GM18507 (cell line): ENCODE results near the gene NUMB.

ENCODE experiments used
- DNase-seq: peaks from one replicate; pipeline ENCODE4 v3.0.0; 2011; ENCODE audit warnings: low read depth; ENCODE audit not compliant: insufficient read length; ENCODE audit errors: extremely low spot score
- FAIRE-seq: peaks from 2 replicates; lab custom pipeline; 2011; peaks lifted over from hg19 to GRCh38; lab: Jason Lieb, UNC

NUMB gene

DNA sequence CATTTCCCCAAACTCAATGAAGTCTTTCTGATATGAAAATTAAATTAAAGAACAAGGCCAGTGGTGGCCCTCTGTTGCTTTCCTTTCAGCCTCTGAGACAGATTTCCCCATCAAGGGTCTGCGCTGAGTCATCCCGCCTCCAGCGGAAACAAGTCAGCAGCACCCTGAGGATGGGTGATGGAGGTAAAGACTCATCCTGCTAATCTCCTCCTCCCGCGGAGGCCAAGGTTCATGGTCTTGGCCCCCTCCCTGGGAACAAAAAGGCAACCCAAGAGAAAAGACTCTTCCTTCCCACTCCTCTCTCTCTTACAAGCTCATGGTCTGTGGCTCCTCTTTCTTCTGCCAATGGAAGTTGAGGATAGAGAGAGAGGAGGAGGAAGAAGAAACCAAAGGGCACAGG is 9.0 kb upstream of the NUMB start:
- DNase-seq (no peak), FAIRE-seq (no peak)

DNA sequence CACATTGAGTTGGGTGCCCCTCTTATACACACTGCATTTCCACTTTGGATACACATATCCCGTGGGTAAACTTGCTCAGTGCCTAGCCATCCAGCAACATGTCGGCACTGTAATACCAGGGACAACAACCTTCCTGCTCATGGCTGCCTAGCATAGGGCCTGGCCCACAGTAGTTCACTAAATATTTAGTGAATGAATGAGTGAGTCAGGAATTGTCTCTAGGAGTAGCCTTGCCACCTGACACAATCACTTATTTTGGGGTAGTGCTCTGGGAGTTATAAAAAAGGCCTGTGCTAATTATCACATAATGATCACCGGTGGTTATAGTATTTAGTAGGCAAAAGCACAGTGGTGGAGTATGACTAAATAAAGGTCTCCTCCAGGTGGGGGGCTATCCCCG is 8.5 kb upstream of the NUMB start:
- FAIRE-seq (no peak), DNase-seq (no peak)

DNA sequence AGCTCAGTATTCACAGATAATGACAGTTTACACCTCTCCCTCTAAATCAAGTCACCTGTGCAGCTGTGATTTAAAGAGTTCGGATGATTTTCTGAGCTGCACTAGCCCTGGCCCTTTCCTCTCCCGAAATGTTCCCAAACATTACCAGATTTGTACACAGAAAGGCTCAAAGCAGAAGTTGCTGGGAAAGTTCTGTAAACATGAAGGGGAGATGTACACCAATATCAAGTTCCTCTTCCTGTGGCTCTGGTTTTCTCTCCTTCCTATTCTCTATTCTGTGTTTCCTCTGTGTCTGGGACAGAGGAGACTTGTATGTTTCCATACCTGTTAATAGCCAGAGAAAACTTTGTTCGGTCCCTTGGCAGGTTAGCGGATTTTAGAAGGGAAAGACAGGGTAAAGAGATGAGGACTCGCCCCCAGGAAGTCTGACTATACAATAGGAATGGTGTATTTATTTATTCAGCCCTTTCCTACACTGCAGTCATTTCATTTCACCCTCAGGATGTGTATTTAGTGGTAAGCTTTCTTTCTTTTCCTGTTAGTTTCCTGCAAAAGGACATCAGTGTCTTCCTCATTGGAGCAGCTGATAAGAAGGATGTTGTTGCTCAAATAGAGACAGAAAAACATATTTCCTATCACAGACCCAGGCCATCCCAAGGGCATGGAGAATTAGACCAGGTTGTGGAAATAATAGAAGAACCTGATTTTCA is 7.6 kb upstream of the NUMB start:
- FAIRE-seq (no peak), DNase-seq (no peak)

- FAIRE-seq (no peak), DNase-seq (no peak)
Observed at GRCh38 chr14:73463411-73463810, 5.1 kb upstream of the NUMB start.

- no peak for FAIRE-seq
- DNase-seq, result no peak
Observed at GRCh38 chr14:73462815-73463214, 4.5 kb upstream of the NUMB start.

DNA sequence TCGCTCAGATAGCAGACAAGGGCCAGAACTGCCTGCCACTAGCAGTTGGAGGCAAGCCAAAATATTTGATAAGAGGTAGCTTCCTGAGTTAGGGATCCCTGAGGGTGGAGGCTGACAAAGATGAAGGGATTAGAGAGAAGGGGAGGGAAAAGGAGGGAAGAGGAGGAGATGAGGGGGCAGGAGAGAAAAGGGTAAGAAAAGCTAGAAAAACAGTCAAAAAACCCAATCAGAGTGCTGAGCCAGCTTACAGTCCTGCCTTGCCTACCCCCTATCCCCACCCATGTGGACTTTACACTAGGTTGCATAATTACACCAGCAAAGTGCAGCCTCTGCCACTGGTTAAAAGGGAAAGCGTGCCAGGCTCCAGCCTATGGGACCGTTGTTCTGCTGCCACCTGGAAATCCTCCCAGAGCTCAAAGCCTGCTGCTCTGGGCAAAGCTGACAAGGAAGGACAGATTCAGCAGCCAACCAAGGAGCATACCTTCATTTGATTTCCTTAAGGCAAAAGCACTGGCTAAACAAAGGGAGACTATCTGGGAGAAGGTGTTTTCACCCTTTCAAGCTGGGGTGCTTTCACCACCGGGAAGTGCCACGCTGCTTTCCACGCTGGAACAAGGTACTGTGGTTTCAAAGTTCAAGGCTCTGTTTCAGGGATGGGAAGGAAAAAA is 3.8 kb upstream of the NUMB start:
- DNase-seq, result no peak

DNA sequence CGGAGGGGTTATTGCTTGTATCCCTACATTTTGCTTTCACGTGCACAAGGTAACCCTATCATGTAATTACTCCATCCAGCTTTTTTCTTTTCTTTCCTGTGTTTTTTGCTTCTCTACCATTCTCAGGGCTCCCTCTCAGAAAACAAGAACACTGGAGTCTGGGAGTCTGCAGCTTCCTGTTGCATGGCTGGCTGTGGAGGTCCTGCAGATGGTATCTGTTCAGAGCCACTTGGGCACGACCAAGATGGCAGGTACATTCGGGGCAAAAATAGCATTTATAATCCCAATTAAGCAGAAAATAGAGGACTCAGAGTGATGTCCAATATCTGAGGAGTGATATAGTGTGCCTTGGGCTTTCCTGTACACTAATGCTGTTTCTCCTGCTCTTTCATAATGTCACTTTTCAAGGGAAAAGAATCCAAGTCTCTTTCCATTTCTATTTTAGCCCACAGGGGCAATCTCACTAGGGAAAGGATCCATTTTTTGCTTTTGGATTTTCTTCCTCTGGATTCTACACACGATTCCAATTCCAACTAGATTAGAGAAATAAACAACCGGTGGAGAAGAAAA is 3.2 kb upstream of the NUMB start:
- DNase-seq (no peak), FAIRE-seq (no peak)

More for the DNA sequence above, 3.8 kb upstream of the NUMB start:
- FAIRE-seq, result no peak

DNA sequence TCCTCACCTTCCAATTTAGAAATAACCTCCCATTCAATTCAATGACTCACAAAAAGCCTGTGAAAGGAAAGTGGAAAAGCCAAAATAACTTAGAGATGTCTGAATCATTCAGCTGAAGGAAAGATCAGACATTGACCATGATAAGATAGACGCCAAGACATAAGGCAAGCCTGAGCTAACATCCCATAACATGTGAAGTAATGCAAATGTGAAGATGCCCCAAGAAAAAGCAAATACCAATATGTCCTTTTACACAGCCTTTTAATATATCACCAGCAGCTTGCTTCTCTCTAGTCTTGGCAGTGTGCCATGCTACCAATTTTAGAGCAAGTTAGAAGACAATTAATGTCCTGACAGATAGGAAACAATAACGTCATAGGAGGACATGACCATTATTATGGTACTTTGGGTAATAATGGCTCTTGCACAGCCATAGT is 2.4 kb upstream of the NUMB start:
- FAIRE-seq (no peak), DNase-seq (no peak)

DNA sequence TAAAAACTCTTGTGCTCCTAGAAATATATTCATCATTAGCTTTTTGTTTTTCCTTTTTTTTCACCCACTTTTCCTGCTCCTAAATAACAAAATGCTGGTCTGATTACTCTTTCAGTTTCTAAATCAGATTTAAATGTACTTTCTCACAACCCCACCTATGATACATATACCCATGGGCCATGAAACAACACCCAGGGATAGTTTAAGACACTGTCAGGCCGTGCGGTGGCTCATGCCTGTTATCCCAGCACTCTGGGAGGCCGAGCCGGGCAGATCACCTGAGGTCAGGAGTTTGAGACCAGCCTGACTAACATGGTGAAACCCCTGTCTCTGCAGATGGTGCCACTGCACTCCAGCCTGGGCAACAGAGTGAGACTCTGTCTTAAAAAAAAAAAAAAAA is 1.6 kb upstream of the NUMB start:
- no peak for DNase-seq
- no peak for FAIRE-seq

DNA sequence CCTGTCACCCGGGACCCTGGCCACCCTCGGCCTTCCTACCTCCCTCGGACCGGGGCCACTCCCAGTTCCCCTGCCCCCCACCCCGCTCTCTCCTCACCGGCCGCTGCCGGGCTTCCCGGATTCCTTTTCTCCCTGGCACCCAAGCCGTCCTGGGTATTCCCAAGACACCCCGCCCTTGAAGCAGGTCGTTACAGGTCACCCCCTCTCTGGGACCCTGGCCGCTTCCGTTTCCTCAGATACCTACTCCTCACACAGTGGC is 493 bp downstream of the NUMB start:
- no peak for DNase-seq
- no peak for FAIRE-seq

DNA sequence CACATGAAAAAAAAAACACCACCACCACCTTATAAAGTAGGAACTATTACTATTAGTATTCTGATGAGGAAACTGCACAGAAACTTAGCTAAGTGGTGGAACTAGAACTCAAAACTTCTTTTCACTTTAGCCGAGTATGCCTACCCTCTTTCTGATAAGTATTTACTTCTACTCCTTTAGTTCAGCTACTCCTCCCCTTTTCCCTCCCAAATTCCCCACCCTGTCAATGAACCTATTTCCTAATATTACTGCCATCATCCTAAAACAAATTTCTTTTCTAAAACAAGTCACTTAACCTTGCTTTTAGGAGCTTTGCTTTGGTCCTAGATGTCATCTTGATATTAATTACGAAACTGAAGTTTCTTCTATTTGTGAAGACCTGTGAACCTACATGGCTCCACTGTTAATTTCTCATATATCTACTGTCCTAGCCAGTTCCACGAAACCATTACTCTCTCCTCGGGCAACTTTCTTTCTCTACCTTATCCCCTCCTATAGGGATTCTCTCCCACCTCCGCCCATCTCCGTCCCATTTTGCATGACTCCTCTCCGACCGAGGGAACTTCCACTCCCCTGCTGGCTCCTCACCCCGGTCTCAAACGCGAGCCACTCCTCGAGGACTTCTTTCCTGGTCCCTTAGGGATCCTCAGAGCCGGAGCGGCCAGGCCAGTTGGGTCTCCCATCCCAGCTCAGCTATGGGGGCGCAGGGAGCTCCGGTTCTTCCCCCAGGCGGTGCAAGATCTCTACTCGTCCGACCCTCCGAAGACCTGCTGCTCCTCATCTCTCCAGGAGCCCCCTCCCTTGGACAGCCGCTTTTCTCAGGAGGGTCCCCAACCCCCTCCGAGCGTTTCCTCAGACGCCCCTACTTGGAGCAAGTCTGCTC is 1.1 kb downstream of the NUMB start:
- DNase-seq, result no peak
- FAIRE-seq, result peak; percentile 71

DNA sequence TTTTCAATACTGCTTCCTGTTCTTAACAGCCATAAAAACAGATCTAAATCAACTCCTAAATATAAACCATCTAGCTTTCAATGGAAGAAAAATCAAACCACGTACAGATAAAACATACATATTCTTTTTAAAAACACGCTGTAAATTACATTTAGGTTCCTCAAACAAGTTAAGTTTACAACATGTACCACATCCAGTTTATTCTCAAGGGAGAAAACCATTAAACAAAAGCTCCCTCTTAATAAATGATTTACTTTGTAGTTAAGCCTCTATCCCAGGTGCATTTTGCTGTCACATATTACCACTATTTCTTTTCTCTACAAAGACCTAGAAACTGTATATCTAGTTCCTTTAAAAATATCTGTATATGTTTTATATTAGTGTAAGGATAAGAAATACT is 3.1 kb downstream of the NUMB start:
- no peak for DNase-seq
- FAIRE-seq, result peak; percentile 68

DNA sequence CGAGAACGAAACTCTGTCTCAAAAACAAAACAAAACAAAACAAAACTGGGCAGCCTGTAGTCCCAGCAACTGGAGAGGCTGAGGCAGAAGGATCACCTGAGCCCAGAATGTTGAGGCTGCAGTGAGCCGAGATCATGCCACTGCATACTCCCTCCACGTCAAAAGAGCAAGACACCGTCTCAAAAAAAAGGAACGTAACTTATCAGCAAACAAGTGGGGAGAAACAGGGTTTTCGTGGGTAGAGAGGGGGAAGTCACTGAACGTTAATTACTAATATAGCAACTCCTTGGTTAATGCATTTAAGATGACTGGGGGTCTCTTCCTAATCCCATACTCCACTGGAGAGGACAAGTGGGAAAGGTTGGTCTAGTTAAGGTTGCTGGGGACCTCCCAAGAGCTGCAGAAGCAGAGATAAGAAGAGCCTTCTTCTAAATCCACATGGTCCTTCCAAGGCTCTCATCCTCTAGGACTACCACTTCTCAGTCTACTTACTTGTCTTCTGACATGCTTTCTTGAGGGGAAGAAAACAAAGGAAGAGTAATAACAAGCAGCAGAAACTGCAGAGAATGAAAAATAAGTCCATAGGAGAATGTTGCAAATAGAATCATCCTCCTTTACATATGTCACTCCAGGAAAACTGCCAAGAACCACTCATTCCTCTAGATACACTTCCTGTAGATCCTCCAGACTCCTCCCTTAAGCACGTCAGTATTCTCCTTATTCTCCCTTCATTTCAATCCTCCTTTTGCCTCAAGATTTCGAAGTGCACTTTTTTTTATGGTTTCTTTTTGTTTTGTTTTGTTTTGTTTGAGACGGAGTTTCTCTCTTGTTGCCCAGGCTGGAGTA is 5.8 kb downstream of the NUMB start:
- FAIRE-seq, result peak; percentile 84
- DNase-seq, result no peak

DNA sequence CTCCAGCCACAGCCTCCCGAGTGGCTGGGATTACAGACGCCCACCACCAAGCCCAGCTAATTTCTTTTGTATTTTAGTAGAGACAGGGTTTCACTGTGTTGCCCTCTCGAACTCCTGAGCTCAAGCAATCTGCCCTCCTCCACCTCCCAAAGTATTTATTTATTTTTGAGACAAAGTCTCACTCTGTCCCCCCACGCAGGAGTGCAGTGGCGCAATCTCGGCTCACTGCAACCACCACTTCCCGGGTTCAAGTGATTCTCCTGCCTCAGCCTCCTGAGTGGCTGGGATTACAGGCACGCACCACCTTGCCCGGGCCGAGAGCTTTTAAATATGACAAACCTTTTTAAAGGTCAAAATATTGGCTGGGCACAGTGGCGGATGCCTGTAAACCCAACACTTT is 14.6 kb downstream of the NUMB start:
- no peak for DNase-seq
- FAIRE-seq, result no peak

- FAIRE-seq (peak; percentile 9), DNase-seq (no peak)
Observed at GRCh38 chr14:73441286-73441685, 17.1 kb downstream of the NUMB start.

DNA sequence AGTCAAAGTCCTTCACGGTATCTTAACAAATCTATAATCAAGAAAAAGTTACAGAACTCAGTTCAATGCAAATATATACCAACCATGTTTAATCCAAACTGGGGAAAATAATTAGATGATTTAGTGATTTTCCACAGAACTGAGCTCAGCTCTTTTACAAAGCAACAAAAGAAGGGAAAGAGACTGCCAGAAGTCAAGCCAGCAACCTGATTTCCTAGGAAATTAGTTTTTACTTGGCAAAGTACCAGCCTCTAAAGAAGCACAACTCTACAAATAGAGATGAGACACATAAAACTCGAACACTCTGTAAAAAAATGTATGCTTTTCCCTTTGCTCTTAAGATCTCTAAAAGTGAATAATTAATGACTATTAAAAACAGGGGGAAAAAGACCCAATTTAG is 19.4 kb downstream of the NUMB start:
- DNase-seq, result no peak
- no peak for FAIRE-seq

- DNase-seq, result no peak
- FAIRE-seq, result no peak
Observed at GRCh38 chr14:73437206-73437605, 21.1 kb downstream of the NUMB start.

DNA sequence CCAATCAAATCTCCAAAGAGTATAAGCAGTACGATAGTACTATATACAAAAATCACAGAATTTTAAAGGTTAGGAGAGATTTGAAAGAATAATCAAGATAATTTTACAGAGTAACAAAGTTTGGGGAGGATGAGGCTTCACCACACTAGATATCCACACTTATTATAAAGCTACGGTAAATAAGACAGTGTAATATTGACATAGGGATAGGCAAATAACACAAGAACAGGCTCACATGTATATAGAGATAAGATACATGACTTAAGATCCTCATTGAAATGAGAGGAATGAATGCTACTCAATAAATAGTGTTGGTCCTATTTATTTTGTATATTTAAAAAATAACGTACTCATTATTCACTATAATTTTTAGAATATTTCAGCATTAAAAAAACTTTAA is 26.2 kb downstream of the NUMB start:
- no peak for FAIRE-seq
- no peak for DNase-seq

- no peak for FAIRE-seq
- DNase-seq, result no peak
Observed at GRCh38 chr14:73428353-73428824, 30.0 kb downstream of the NUMB start.
